Measurements from ENCODE around the gene ZSCAN9.

GRCh38 chr6:28200020-28200419 lies 25.1 kb upstream of the ZSCAN9 start:
- TF ChIP-seq RXRA (CRISPR knock-in tag; IDR thresholded peaks at IDR 0.05) (no peak), FOXP4 (CRISPR knock-in tag; IDR thresholded peaks at IDR 0.05) (no peak), POLR2AphosphoS5 (IDR thresholded peaks at IDR 0.05; ENCODE audit: low read depth, low read length) (no peak), CHD4 (IDR thresholded peaks at IDR 0.05; ENCODE audit: borderline replicate concordance, low read length) (no peak), MXD4 (CRISPR knock-in tag; IDR thresholded peaks at IDR 0.05) (no peak)
